Aorta (tissue), 5 donors: ENCODE measurements around the gene STARD4. TPM values are rescaled to one million over a fixed set of nuclear protein-coding genes. Genes with fewer than 3 reads are reported as not detected.

Experiments
- ATAC-seq: fragments of 200-7000 bp; cut with Tn5 transposase; one replicate; pipeline ENCODE4 v1.9.1; 2022; ENCODE audit warnings: moderate library complexity; ENCODE audit not compliant: low FRiP score
- DNase-seq, 2 donors: peaks; one replicate each; pipeline ENCODE4 v3.0.0-alpha.2; 2020
- H3K27ac ChIP-seq, 2 donors: one replicate each; pipeline ENCODE4 v1.5.1; 2013; ENCODE audit warnings: low read length in 2 of 2, mild to moderate bottlenecking in 2 of 2, moderate library complexity in 2 of 2, control low read depth in 1 of 2, inconsistent platforms in 1 of 2, low read depth in 1 of 2
- H3K27me3 ChIP-seq, 2 donors: one replicate each; pipeline ENCODE4 v1.6.1; 2013; ENCODE audit warnings: control low read depth in 1 of 2, low read length in 1 of 2, mild to moderate bottlenecking in 1 of 2, moderate library complexity in 1 of 2; ENCODE audit not compliant: insufficient read depth in 2 of 2, control insufficient read depth in 1 of 2
- H3K36me3 ChIP-seq, 2 donors: one replicate each; pipeline ENCODE4 v1.6.1; 2013; ENCODE audit warnings: control low read depth in 1 of 2, low read length in 1 of 2, mild to moderate bottlenecking in 1 of 2; ENCODE audit not compliant: insufficient read depth in 2 of 2, control insufficient read depth in 1 of 2
- H3K4me1 ChIP-seq, 2 donors: one replicate each; pipeline ENCODE4 v1.6.1; 2013; ENCODE audit warnings: low read length in 2 of 2, control low read depth in 1 of 2, mild to moderate bottlenecking in 1 of 2, moderate library complexity in 1 of 2; ENCODE audit not compliant: insufficient read depth in 2 of 2, control insufficient read depth in 1 of 2
- H3K4me3 ChIP-seq, 2 donors: one replicate each; pipeline ENCODE4 v1.5.1; 2013; ENCODE audit warnings: low read length in 2 of 2, control low read depth in 1 of 2, mild to moderate bottlenecking in 1 of 2
- H3K9me3 ChIP-seq: one replicate; pipeline ENCODE4 v1.6.1; 2013; ENCODE audit warnings: mild to moderate bottlenecking, low read length; ENCODE audit not compliant: control insufficient read depth
- WGBS, 2 donors: extraction: QIAGEN DNeasy Blood & Tissue Kit; methylation state at CpG; one replicate each; pipeline ENCODE4 v1.1.7; 2013; 5-methylcytosine and 5-hydroxymethylcytosine counted together
- intact Hi-C, 2 donors: fragments of 100-400 bp; cut with DNase I; formaldehyde crosslinking; loops; one replicate each; pipeline versions ENCODE4 v1.14.2 to v1.15.0; 2022
- long read RNA-seq, 2 donors: library from polyadenylated mRNA; unstranded; transcript quantifications; one replicate each; pipeline ENCODE4 v2.0.0, GENCODE V29; 2020 to 2021
- polyA plus RNA-seq, 2 donors: library from polyadenylated mRNA; stranded (reverse); fragments of 200-250 nt; gene quantifications; one replicate each; pipeline ENCODE4 v1.2.3, GENCODE V29; 2013
- total RNA-seq, 2 donors: library from RNA; stranded (reverse); fragmentation: NEBNext Ultra II Directional; extraction: Animal tissue kit (Norgen Biotek cat#: 25700); gene quantifications; one replicate each; pipeline ENCODE4 v1.2.1, GENCODE V29; 2021
- donor health status: healthy with polysubstance abuse.
- donor health status: Bipolar disorder and iron deficiency.
- donor health status: DM: no; HTN: no; CAD: no.
- donor health status: DM: no; HTN: no; CAD: no.
- donor health status: DM: yes; HTN: yes; CAD: no.

Gene STARD4
- 10 to 100 TPM; 13.6 to 16.8 TPM for total RNA-seq
- 1 to 10 TPM; 2.3 to 7.5 TPM for polyA plus RNA-seq
- long read RNA-seq, donor 1, full-length matches to known transcripts, result 3 of 7 reads
- long read RNA-seq, donor 1, partial matches to known transcripts, result 0 of 7 reads
- long read RNA-seq, donor 1, other reads (novel, unspliced or antisense), result 4 of 7 reads
- long read RNA-seq, donor 2, full-length matches to known transcripts, result 4 of 6 reads
- long read RNA-seq, donor 2, partial matches to known transcripts, result 0 of 6 reads
- long read RNA-seq, donor 2, other reads (novel, unspliced or antisense), result 2 of 6 reads

- DNase-seq (peak; percentile 96 to 98), ATAC-seq (peak; percentile 99)
- Histone ChIP-seq H3K4me3 (peak within 1 kb of the TSS; percentile 39 to 62), H3K27me3 (no peaks in the 10 kb centered on the region), H3K36me3 (no peaks in the 10 kb centered on the region), H3K27ac (peak within 1 kb of the TSS in 1 of 2 donors; percentile 49), H3K9me3 (no peaks in the 10 kb centered on the region), H3K4me1 (peaks cover 0 to 3% of the 10 kb centered on the region in 2 donors)
- intact Hi-C loops, result no loop called here
- WGBS, 2 donors, result 1% methylated on average over 41 of the region's 41 CpGs
Measured at GRCh38 chr5:111512375-111513130, at the start of gene STARD4. TSS of gene STARD4 (minus strand) at chr5:111512535. CDS start at chr5:111507433, 5,102 bp downstream.

DNA sequence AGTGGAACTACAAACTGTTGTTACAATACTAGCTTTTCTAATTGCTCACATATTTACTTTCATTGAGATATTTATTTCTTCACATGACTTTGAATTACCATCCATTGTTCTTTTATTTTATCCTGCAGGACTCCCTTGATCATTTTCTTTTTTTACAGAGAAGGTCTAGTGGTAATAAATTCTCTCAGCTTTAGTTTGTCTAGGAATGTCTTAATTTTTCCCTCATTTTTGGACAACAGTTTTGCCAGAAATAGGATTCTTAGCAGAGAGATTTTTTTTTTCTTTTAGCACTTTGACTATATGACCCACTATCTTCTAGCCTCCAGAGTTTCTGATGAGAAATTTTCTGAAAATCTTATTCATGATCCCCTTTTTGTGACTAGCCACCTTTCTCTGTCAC is 47.3 kb upstream of the STARD4 start:
- H3K36me3 ChIP-seq, result no peaks in the 10 kb centered on the region
- DNase-seq (no peak), ATAC-seq (no peak)
- intact Hi-C loops, result loop anchor here in 1 of 2 donors (10.0 kb wide), 2 partner anchors 95 to 125 kb away; no protein-coding TSS in a partner anchor
- no peaks in the 10 kb centered on the region for H3K4me1 ChIP-seq
- H3K27ac ChIP-seq, result no peak overlapping the region
- peaks cover 2% of the 10 kb centered on the region for H3K9me3 ChIP-seq
- no peaks in the 10 kb centered on the region for H3K27me3 ChIP-seq
- H3K4me3 ChIP-seq, result no peak overlapping the region

DNA sequence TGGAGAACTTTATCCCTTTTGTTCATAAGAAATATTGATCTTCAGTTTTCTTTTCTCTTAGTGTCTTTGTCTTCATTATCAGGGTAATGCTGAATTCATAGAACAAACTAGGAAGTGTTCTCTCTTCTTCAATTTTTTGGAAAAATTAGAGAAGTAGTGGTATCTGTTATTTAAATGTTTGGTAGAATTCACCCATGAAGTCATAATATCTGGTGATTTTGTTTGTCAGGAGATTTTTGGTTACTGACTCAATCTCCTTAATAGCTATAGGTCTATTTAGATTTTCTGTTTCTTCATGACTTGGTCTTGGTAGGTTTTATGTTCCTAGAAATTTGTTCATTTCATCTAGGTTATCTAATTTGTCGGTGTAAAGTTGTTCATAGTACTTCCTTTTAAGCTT is 45.4 kb upstream of the STARD4 start:
- ATAC-seq (no peak), DNase-seq (no peak)
- Histone ChIP-seq H3K4me1 (no peaks in the 10 kb centered on the region), H3K36me3 (no peaks in the 10 kb centered on the region), H3K27ac (no peak overlapping the region), H3K9me3 (no peaks in the 10 kb centered on the region), H3K27me3 (no peaks in the 10 kb centered on the region), H3K4me3 (no peak overlapping the region)
- intact Hi-C loops, result loop anchor here in 1 of 2 donors (10.0 kb wide), 2 partner anchors 97 to 127 kb away; no protein-coding TSS in a partner anchor
- 88 to 91% methylated on average over 1 of the region's 1 CpG for WGBS, 2 donors

GRCh38 chr5:111557111-111557510 is 44.8 kb upstream of the STARD4 start:
- WGBS, 2 donors, result 42 to 48% methylated on average over 1 of the region's 1 CpG
- Histone ChIP-seq H3K9me3 (no peaks in the 10 kb centered on the region), H3K4me1 (no peaks in the 10 kb centered on the region), H3K36me3 (no peaks in the 10 kb centered on the region), H3K27me3 (no peaks in the 10 kb centered on the region), H3K4me3 (no peak overlapping the region), H3K27ac (no peak overlapping the region)
- ATAC-seq, result no peak
- intact Hi-C loops, result loop anchor here in 1 of 2 donors (10.0 kb wide), 2 partner anchors 98 to 128 kb away; no protein-coding TSS in a partner anchor
- no peak for DNase-seq

DNA sequence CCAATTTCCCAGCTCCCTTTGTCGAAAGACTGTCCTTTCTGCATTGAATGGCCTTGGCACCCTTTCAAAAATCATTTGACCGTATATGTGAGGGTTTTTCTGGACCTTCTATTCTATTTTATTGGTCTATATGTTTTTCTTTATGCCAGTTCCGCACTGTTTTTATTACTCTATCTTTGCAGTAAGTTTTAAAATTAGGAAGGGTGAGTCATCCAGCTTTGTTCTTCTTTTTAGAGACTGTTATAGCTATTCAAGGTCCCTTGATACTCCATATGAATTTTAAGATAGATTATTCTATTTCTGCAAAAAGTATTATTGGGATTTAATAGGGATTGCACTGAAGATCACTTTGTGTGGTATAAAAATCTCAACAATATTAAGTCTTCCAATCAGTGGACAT is 44.2 kb upstream of the STARD4 start:
- WGBS, 2 donors, result 66 to 70% methylated on average over 3 of the region's 3 CpGs
- Histone ChIP-seq H3K27me3 (no peaks in the 10 kb centered on the region), H3K9me3 (no peaks in the 10 kb centered on the region), H3K36me3 (no peaks in the 10 kb centered on the region), H3K4me1 (no peaks in the 10 kb centered on the region), H3K4me3 (no peak overlapping the region), H3K27ac (no peak overlapping the region)
- ATAC-seq, result no peak
- intact Hi-C loops, result loop anchor here in 1 of 2 donors (10.0 kb wide), 2 partner anchors 98 to 128 kb away; no protein-coding TSS in a partner anchor
- no peak for DNase-seq

DNA sequence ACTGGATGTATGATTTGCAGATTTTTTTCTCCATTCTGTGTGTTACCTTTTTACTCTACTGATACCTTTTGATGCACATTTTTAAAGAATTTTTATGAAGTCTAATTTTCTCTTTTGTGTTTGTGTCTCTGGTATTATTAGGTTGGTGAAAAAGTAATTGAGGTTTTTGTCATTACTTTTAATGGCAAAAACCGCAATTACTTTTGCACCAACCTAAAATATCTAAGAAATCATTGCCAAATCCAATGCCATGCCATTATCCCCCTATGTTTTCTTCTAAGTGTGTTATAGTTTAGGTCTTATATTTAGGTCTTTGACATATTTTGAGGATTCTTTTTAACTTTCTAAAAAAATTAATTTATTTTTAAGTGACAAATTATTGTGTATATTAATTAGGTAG is 43.4 kb upstream of the STARD4 start:
- DNase-seq (no peak), ATAC-seq (no peak)
- WGBS, 2 donors, result 82 to 97% methylated on average over 1 of the region's 1 CpG
- no peak overlapping the region for H3K27ac ChIP-seq
- no peaks in the 10 kb centered on the region for H3K4me1 ChIP-seq
- H3K9me3 ChIP-seq, result no peaks in the 10 kb centered on the region
- intact Hi-C loops, result loop anchor here in 1 of 2 donors (10.0 kb wide), 2 partner anchors 99 to 129 kb away; no protein-coding TSS in a partner anchor
- H3K27me3 ChIP-seq, result no peaks in the 10 kb centered on the region
- H3K4me3 ChIP-seq, result no peak overlapping the region
- no peaks in the 10 kb centered on the region for H3K36me3 ChIP-seq

DNA sequence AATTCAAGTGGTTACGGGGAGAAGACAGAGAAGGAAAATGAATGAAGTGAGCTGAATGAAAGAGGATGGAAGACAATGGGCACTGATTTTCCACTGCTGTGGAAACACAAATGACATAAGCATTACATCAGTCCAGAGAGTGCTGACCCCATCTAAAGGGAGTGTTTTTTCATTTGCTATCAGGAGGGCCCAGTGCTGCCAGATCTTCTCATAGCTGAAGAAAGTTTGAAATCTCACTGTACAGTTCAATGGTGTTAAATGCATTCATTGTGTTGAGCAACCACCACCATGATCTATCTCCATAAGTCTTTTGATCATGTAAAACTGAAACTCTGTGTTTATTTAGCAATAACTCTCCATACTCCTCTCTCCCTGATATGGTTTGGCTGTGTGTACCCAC is 41.5 kb upstream of the STARD4 start:
- WGBS, 2 donors, result 52 to 54% methylated on average over 1 of the region's 1 CpG
- Histone ChIP-seq H3K36me3 (no peaks in the 10 kb centered on the region), H3K27ac (no peak overlapping the region), H3K4me1 (no peaks in the 10 kb centered on the region), H3K4me3 (no peak overlapping the region), H3K27me3 (no peaks in the 10 kb centered on the region), H3K9me3 (no peaks in the 10 kb centered on the region)
- no peak for DNase-seq
- no peak for ATAC-seq
- intact Hi-C loops, result loop anchor here in 1 of 2 donors (5.0 to 10.0 kb wide), 3 partner anchors 101 to 203 kb away; partner anchors contain the start of gene NREP

GRCh38 chr5:111552896-111553295 is 40.6 kb upstream of the STARD4 start:
- H3K27me3 ChIP-seq, result no peaks in the 10 kb centered on the region
- 96 to 97% methylated on average over 1 of the region's 1 CpG for WGBS, 2 donors
- H3K4me3 ChIP-seq, result no peak overlapping the region
- intact Hi-C loops, result loop anchor here in 1 of 2 donors (5.0 to 10.0 kb wide), 3 partner anchors 102 to 204 kb away; partner anchors contain the start of gene NREP
- DNase-seq (no peak), ATAC-seq (no peak)
- no peaks in the 10 kb centered on the region for H3K9me3 ChIP-seq
- H3K4me1 ChIP-seq, result no peaks in the 10 kb centered on the region
- no peak overlapping the region for H3K27ac ChIP-seq
- no peaks in the 10 kb centered on the region for H3K36me3 ChIP-seq
